Measurements from ENCODE around the gene ECHS1. TPM values are rescaled to one million over a fixed set of nuclear protein-coding genes. Genes with fewer than 3 reads are reported as not detected.
"Not testable (repeated sequence)": the region's sequence is repeated elsewhere in the genome, so short reads cannot be mapped to it uniquely, and the experiment has no call there.

ECHS1 gene
- total and polyA plus RNA-seq, 2 of the 8 experiments (the other 6 are each of a cell fraction or from before 2014, with no cell fraction given), result 41.7 to 101 TPM

DNA sequence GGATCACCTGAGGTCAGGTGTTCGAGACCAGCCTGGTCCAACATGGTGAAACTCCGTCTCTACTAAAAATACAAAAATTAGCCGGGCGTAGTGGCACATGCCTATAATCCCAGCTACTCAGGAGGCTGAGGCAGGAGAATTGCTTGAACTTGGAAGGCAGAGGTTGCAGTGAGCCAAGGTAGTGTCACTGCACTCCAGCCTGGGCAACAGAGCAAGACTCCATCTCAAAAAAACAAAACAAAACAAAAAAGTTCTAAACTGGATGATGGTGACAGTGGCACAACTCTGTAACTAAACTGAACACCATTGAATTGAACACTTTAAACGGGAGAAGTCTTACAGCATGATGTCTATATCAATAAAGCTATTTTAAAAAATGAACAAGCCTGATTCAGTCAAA lies 3.0 kb upstream of the ECHS1 start:
- CTCF ChIA-PET (ENCODE audit: partially characterized antibody), result interaction anchor here (2.2 to 3.0 kb wide), 2 partner anchors 24 to 47 kb away, joined by 11 to 15 read pairs; no protein-coding TSS in a partner anchor
- FAIRE-seq; H4K20me1 ChIP-seq (replicated peaks in 1 of 2; ENCODE audit: control insufficient read depth in 1 of 2, insufficient read depth in 2 of 2, low read length in 2 of 2); H3K27ac ChIP-seq (ENCODE audit: low read depth, low read length); H2BK15ac ChIP-seq (ENCODE audit: low read length); H3K4me2 ChIP-seq (ENCODE audit: insufficient read depth in 1 of 2, low read depth in 2 of 2, low read length in 2 of 2); H2AK5ac ChIP-seq (ENCODE audit: low read depth, low read length); H3K4me1 ChIP-seq (replicated peaks in 1 of 4; ENCODE audit: control insufficient read depth in 3 of 4, insufficient read depth in 4 of 4, low read length in 3 of 4); H4K5ac ChIP-seq (ENCODE audit: insufficient read length, low read depth, low read length); H2BK120ac ChIP-seq (replicated peaks; ENCODE audit: low read depth, low read length); H3K4me3 ChIP-seq (ENCODE audit: extremely low read depth in 1 of 4, insufficient read depth in 2 of 4, low read depth in 3 of 4, low read length in 4 of 4); H3K4ac ChIP-seq (replicated peaks; ENCODE audit: insufficient read length, low read depth, low read length); H4K91ac ChIP-seq (replicated peaks; ENCODE audit: insufficient read length, low read length); H3K9ac ChIP-seq (replicated peaks in 1 of 4; ENCODE audit: extremely low read depth in 1 of 4, low read depth in 3 of 4, low read length in 3 of 4); POLR2A ChIA-PET (ENCODE audit: partially characterized antibody); H2BK12ac ChIP-seq (ENCODE audit: low read depth, low read length); H3K18ac ChIP-seq (ENCODE audit: extremely low read depth, low read length); H2AFZ ChIP-seq (ENCODE audit: low read length); H4K8ac ChIP-seq (ENCODE audit: extremely low read depth, insufficient read depth, low read length); DNase-seq (ENCODE audit: low read depth in 1 of 2, low spot score in 2 of 2); H3K36me3 ChIP-seq (ENCODE audit: control insufficient read depth in 2 of 4, insufficient read depth in 4 of 4, low read length in 3 of 4); H3K9me3 ChIP-seq (ENCODE audit: insufficient read depth in 2 of 2, low read depth in 1 of 2, low read length in 1 of 2); H3K23ac ChIP-seq (ENCODE audit: insufficient read length); H3K14ac ChIP-seq (ENCODE audit: insufficient read length); H2BK5ac ChIP-seq (ENCODE audit: low read depth, low read length); H3K79me1 ChIP-seq (ENCODE audit: low read depth, low read length); H3K56ac ChIP-seq (replicated peaks; ENCODE audit: insufficient read length, low read depth, low read length); H2BK20ac ChIP-seq (ENCODE audit: low read length); H3K79me2 ChIP-seq (ENCODE audit: control insufficient read depth in 1 of 2, insufficient read depth in 2 of 2, low read length in 2 of 2): not testable (repeated sequence)
- Histone ChIP-seq H3K27me3 (replicated peaks in 1 of 4; ENCODE audit: control insufficient read depth in 3 of 4, extremely low read depth in 1 of 4, insufficient read depth in 3 of 4, low read length in 3 of 4) (peaks cover 8 to 48% (median 30%) of the 10 kb centered on the region in 4 experiments), H3K23me2 (ENCODE audit: low read depth, low read length) (peaks cover 16% of the 10 kb centered on the region; the same call in 1 of the 2 replicates)
- WGBS, 2 experiments (ENCODE audit: extremely low coverage in 1 of 2, insufficient coverage in 1 of 2, insufficient read length in 1 of 2, insufficient replicate concordance in 2 of 2, low coverage in 1 of 2, low lambda C conversion rate in 2 of 2, missing lambda C conversion rate in 1 of 2), result 91% methylated on average over 5 of the region's 5 CpGs; no CpG with 5 or more reads in 1 of the 2 experiments
